HG03378 (cell line): ENCODE results near the gene TSPOAP1.

Source experiments
- ATAC-seq: cut with Tn5 transposase; IDR thresholded peaks from one replicate; pipeline ENCODE4 v1.9.1; 2021; ENCODE audit warnings: mild to moderate bottlenecking, moderate library complexity; ENCODE audit not compliant: unreplicated experiment

Gene TSPOAP1

GRCh38 chr17:58330997-58331814, 2.6 kb upstream of the TSPOAP1 start:
- no peak for ATAC-seq

GRCh38 chr17:58330538-58330996, 2.0 kb upstream of the TSPOAP1 start:
- no peak for ATAC-seq

GRCh38 chr17:58329810-58330537, 1.4 kb upstream of the TSPOAP1 start:
- peak; percentile 35 for ATAC-seq

GRCh38 chr17:58329035-58329809, 627 bp upstream of the TSPOAP1 start:
- peak; percentile 44 for ATAC-seq

GRCh38 chr17:58327363-58328194, 1.0 kb downstream of the TSPOAP1 start:
- no peak for ATAC-seq

- no peak for ATAC-seq
Observed at GRCh38 chr17:58326609-58327362, 1.8 kb downstream of the TSPOAP1 start.

- no peak for ATAC-seq
Observed at GRCh38 chr17:58325976-58326468, 2.6 kb downstream of the TSPOAP1 start.

GRCh38 chr17:58325289-58325726, 3.3 kb downstream of the TSPOAP1 start:
- no peak for ATAC-seq

GRCh38 chr17:58324409-58325288, 3.9 kb downstream of the TSPOAP1 start:
- no peak for ATAC-seq

GRCh38 chr17:58324056-58324408, 4.6 kb downstream of the TSPOAP1 start:
- no peak for ATAC-seq

GRCh38 chr17:58323366-58324055, 5.1 kb downstream of the TSPOAP1 start:
- no peak for ATAC-seq

- no peak for ATAC-seq
Observed at GRCh38 chr17:58322581-58323185, 5.9 kb downstream of the TSPOAP1 start.

GRCh38 chr17:58321571-58322525, 6.7 kb downstream of the TSPOAP1 start:
- ATAC-seq, result no peak

- ATAC-seq, result no peak
Observed at GRCh38 chr17:58320570-58321323, 7.8 kb downstream of the TSPOAP1 start.

GRCh38 chr17:58320163-58320558, 8.4 kb downstream of the TSPOAP1 start:
- no peak for ATAC-seq
